GM23338 (cell line): ENCODE data around the gene ST8SIA3.

Source experiments
- CREB1 ChIP-seq: fragments of 250-450 bp; sonication (Bioruptor Pico); IDR thresholded peaks from 2 replicates; pipeline ENCODE4 v1.5.0; 2020; ENCODE audit warnings: low read depth, mild to moderate bottlenecking, moderate library complexity
- EZH2 ChIP-seq: fragments of 200-600 bp; sonication (generic); IDR thresholded peaks from one replicate; pipeline ENCODE4 v1.8.0; 2017; ENCODE audit warnings: antibody characterized with exemption, mild to moderate bottlenecking, low read depth; ENCODE audit not compliant: unreplicated experiment
- EZH2phosphoT487 ChIP-seq: fragments of 200-600 bp; sonication (generic); IDR thresholded peaks from one replicate; pipeline ENCODE4 v1.8.1; 2018; ENCODE audit warnings: antibody characterized with exemption; ENCODE audit not compliant: unreplicated experiment
- JUNB ChIP-seq: IDR thresholded peaks from one replicate; pipeline ENCODE4 v1.6.1; 2016; ENCODE audit warnings: antibody characterized with exemption; ENCODE audit not compliant: unreplicated experiment
- NANOG ChIP-seq: IDR thresholded peaks from 2 replicates; pipeline ENCODE4 v1.6.1; 2016; ENCODE audit warnings: antibody characterized with exemption, borderline replicate concordance
- POLR2AphosphoS5 ChIP-seq: IDR thresholded peaks from 2 replicates; pipeline ENCODE4 v1.6.1; 2016; ENCODE audit warnings: antibody characterized with exemption, low read depth
- TF ChIP-seq, protein P1 (sequence below), 2 experiments: fragments of 200-600 bp in 1 of 2; sonication (generic) in 1 of 2; conservative IDR thresholded peaks; 2 replicates each; pipeline versions ENCODE4 v1.5.1 to v1.6.1; 2016 to 2017; ENCODE audit warnings: antibody characterized with exemption in 2 of 2, low read depth in 2 of 2, mild to moderate bottlenecking in 2 of 2, moderate library complexity in 1 of 2
- TF ChIP-seq, protein P2 (sequence below): IDR thresholded peaks from 2 replicates; pipeline ENCODE4 v1.6.1; 2016; ENCODE audit warnings: antibody characterized with exemption
- TF ChIP-seq, protein P3 (sequence below): IDR thresholded peaks from one replicate; pipeline ENCODE4 v1.6.1; 2018; ENCODE audit warnings: antibody characterized with exemption; ENCODE audit not compliant: unreplicated experiment

- TF ChIP-seq EZH2 (peak; percentile 37), EZH2phosphoT487 (no peak), POLR2AphosphoS5 (no peak), CREB1 (CRISPR knock-in tag) (no peak), JUNB (no peak), NANOG (no peak)
- TF ChIP-seq, protein P1, sequence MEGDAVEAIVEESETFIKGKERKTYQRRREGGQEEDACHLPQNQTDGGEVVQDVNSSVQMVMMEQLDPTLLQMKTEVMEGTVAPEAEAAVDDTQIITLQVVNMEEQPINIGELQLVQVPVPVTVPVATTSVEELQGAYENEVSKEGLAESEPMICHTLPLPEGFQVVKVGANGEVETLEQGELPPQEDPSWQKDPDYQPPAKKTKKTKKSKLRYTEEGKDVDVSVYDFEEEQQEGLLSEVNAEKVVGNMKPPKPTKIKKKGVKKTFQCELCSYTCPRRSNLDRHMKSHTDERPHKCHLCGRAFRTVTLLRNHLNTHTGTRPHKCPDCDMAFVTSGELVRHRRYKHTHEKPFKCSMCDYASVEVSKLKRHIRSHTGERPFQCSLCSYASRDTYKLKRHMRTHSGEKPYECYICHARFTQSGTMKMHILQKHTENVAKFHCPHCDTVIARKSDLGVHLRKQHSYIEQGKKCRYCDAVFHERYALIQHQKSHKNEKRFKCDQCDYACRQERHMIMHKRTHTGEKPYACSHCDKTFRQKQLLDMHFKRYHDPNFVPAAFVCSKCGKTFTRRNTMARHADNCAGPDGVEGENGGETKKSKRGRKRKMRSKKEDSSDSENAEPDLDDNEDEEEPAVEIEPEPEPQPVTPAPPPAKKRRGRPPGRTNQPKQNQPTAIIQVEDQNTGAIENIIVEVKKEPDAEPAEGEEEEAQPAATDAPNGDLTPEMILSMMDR (conservative IDR thresholded peaks at IDR 0.05; ENCODE audit: low read depth in 2 of 2): no peak
- TF ChIP-seq, protein P2, sequence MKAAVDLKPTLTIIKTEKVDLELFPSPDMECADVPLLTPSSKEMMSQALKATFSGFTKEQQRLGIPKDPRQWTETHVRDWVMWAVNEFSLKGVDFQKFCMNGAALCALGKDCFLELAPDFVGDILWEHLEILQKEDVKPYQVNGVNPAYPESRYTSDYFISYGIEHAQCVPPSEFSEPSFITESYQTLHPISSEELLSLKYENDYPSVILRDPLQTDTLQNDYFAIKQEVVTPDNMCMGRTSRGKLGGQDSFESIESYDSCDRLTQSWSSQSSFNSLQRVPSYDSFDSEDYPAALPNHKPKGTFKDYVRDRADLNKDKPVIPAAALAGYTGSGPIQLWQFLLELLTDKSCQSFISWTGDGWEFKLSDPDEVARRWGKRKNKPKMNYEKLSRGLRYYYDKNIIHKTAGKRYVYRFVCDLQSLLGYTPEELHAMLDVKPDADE: no peak
- TF ChIP-seq, protein P3, sequence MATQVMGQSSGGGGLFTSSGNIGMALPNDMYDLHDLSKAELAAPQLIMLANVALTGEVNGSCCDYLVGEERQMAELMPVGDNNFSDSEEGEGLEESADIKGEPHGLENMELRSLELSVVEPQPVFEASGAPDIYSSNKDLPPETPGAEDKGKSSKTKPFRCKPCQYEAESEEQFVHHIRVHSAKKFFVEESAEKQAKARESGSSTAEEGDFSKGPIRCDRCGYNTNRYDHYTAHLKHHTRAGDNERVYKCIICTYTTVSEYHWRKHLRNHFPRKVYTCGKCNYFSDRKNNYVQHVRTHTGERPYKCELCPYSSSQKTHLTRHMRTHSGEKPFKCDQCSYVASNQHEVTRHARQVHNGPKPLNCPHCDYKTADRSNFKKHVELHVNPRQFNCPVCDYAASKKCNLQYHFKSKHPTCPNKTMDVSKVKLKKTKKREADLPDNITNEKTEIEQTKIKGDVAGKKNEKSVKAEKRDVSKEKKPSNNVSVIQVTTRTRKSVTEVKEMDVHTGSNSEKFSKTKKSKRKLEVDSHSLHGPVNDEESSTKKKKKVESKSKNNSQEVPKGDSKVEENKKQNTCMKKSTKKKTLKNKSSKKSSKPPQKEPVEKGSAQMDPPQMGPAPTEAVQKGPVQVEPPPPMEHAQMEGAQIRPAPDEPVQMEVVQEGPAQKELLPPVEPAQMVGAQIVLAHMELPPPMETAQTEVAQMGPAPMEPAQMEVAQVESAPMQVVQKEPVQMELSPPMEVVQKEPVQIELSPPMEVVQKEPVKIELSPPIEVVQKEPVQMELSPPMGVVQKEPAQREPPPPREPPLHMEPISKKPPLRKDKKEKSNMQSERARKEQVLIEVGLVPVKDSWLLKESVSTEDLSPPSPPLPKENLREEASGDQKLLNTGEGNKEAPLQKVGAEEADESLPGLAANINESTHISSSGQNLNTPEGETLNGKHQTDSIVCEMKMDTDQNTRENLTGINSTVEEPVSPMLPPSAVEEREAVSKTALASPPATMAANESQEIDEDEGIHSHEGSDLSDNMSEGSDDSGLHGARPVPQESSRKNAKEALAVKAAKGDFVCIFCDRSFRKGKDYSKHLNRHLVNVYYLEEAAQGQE: no peak
Measured at GRCh38 chr18:57352761-57353136, 392 bp downstream of the ST8SIA3 start.
